SH-SY5Y (cell line): ENCODE data around the gene PTCRA.

Experiments used
- GATA2 ChIP-seq: IDR thresholded peaks from 2 replicates; pipeline ENCODE4 v1.6.1; 2011; ENCODE audit warnings: mild to moderate bottlenecking, low read depth, low read length
- GATA3 ChIP-seq: IDR thresholded peaks from 2 replicates; pipeline ENCODE4 v1.6.1; 2011; ENCODE audit warnings: low read depth, mild to moderate bottlenecking, low read length, moderate library complexity

GRCh38 chr6:42915732-42916131, at the start of gene PTCRA:
- TF ChIP-seq GATA2 (no peak), GATA3 (no peak)
